ENCODE data around the gene ALPK1.
"Not testable (repeated sequence)": the region's sequence is repeated elsewhere in the genome, so short reads cannot be mapped to it uniquely, and the experiment has no call there.

ALPK1 gene

DNA sequence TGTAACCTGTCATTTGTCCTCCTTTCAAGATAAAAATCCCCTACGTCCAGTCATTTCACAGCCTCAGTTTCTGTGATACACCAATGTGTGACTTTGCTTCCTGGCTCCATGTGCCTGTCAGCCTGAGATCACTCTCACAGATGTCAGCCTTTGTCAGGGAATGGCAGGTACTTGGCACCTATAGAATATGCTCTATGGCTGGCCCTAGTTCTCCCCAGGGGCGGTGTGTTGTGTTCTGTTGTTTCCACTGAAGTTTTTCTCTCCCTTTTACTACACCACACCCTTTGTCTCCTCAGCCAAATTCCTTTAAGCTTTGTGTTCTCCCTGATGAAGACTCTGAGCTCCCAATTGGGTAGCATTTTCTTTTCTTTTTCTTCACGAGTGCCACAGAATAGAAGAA lies 81.7 kb downstream of the ALPK1 start:
- no peak for DNase-seq (ENCODE audit: low read depth)

DNA sequence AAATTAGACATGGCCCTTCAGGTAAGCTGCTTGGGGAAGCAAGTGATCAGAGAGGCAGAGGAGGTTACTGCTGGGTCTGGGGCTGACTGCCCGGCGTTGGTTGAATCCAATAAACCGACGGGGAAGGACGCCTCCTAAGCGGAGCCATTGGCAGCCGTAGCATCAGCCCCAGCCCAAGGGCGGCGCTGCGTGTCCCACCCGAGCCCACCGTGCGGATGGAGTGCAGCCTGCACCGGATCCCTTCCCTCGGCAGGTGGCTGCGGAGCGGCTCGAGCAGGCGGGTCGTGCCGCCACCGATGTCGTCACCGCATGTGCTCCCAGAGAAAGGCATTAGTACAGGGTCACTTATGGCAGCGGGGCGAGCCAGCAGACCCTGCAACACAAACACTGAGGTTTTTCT lies 82.1 kb downstream of the ALPK1 start:
- no peak for DNase-seq (ENCODE audit: low read depth)

DNA sequence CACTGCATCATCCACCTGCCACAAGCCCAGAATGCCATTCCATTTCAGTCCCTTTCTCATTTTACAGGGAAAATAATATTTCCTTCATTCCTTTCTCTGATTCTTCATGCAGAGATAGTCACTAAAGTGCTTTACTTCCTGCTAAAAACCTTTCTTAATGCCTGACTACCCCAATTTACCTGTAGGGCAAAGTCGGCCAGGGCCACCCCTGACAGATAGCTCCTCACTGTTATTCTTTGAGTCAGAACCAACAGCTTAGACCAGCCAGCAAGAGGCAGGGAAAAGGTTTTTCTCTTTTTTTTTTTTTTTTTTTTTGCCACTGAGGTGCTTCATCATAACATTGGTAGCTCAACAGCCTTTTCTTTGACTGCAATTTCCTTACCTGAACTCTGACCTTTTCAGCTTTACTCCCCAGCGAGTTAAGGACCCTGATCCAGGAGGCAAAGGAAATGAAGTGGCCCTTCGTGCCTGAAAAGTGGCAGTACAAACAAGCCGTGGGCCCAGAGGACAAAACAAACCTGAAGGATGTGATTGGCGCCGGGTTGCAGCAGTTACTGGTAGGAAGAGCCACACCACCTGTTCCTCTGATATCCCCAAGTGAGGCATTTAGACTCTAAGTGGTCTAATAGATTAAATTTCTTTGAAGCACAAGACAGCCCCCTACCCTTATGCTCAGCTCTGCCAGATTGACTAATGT lies 85.0 kb downstream of the ALPK1 start:
- DNase-seq (ENCODE audit: low read depth): no peak

DNA sequence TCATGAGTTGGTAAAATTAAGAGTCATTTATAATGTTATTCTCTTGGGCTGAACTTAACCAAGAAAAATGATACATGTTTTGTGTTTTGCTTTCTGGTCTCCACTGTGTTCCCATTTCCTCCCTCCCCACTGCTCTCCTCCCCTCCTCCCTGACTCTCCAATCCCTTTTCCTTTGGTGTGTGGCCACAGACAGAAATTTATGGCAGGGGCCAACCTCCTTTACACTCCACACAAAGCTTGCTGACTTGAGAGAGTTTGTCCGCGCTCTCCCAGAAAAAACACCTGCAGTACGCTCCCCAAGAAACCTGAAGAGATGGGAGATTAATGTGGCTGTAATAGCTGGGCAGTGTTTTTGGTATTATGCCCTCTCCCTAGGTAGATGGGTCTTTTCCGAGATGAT lies 88.9 kb downstream of the ALPK1 start:
- no peak for DNase-seq (ENCODE audit: low read depth)

DNA sequence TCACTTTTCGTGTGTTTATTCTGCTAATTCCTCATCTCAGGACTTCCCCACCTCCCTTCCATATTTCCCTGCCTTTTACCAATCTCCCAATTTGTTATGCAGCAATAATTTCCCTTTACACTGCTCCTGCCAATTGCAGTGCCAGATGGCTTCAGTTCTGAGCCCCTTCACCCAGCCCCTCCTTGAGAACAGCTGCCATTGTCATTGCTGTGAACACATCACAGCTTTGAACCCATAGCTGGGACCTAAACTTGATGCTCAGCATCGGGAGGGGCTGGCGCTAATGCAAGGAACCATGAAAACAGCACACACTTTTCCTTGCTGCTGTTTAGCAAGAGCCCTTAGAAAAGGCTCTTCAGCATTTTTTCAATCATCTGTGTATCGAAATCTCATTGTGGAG lies 104.9 kb downstream of the ALPK1 start:
- DNase-seq (ENCODE audit: low read depth): no peak

DNA sequence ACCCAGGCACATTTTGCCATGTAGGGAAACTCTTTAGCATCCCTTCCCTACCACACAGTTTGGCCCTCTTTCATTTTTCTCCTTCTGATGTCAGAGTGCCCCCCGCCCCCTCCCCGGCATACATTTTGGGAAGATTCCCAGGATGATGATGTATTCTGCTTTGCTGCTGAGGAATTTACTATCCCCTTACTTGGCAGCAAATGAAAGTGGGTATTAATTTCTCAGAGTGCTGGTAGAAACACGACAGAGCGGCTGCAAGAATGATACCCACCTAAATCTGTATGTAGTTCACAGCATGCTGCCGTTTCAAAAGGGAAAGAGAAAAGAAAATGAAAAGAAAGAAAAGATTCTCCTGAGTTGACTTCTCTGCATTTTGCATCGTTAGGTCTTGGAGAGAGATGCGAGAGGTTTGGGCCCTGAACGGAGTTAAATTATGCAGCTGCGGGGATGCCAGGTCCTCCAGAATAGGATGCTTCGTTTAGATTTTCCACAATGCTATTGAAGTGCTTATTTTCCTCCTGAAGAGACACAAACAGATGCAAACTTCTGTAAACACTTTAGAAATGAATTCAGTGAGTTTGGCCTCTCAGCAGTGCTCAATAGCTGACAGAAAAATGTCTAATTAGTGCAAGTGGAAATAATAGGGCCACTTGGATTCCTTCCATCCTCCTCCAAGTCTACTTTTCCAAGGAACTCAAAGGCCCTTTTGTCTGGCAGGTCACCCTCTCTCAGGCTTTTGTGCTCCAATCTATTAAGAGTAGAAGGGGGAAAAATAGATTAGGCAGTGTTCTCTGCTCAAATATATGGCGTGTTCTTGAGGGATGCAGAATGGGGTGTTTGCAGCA lies 106.2 kb downstream of the ALPK1 start:
- DNase-seq (ENCODE audit: low read depth): no peak

DNA sequence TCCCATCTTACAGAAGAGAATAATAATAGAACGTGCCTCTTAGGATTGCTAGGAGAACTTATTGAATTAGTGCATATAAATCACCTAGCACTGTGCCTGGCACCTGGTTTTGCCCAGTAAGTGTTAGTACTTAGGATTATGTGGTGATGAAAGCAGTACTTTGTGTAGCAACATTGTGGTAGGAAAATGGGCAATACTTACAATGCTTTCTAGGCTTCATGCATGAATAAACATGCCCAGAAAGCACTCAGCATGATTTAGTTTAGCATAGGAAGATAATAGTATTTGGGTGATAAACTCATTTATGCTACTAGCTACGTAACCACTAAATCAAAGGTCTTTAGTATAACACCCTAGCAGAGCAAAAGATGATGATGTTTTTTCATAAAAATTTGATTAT lies 113.2 kb downstream of the ALPK1 start:
- DNase-seq (ENCODE audit: low read depth): no peak

DNA sequence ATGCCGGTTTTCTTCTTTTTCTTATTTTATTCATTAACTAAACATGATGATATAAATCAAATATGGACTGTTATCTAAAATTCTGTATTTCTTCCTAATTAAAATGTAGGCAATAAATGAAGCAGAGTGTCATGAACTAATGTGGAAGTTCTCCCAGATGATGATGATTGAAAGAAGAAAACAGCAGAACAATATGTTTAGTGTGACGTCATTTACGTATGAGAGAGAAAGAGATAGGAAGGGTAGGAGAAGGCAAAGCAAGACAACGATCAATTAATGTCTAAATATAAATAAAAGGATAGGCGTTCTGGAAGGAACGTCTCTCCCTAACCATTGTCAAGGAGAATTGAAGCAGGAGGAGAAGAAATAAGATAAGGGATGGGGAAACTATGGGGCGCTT lies 113.6 kb downstream of the ALPK1 start:
- no peak for DNase-seq (ENCODE audit: low read depth)

DNA sequence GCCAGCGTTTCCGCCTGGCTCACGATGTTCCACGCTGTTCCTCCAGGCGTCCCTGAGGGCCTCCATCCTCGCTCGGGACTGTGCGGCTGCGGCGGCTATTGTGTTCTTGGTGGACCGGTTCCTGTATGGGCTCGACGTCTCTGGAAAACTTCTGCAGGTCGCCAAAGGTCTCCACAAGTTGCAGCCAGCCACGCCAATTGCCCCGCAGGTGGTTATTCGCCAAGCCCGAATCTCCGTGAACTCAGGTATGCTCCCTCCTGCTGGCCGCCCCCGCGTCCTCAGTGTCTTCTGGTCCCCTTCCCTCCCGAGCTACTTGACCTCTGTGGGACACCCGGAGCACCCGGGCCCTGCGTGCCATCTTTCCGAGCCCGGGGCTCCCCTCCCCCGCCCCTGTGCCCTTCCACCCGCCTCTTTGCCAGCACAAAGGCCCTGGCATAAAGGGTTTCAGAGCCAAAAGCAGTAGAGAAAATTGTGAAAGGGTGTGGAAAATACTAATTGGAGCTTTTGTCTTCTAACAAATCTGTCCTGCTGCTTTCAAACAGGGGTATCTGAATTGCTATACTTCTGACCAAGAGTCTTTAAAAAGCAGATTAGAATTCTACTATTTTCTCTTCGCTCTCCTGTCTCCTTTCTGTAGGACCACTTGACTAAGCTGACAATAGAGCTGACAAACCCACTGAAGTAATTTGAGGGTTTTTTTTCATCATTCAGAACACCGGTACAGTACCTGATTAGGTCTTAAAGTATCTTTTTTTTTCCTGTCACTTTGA lies 114.8 kb downstream of the ALPK1 start:
- no peak for DNase-seq (ENCODE audit: low read depth)

DNA sequence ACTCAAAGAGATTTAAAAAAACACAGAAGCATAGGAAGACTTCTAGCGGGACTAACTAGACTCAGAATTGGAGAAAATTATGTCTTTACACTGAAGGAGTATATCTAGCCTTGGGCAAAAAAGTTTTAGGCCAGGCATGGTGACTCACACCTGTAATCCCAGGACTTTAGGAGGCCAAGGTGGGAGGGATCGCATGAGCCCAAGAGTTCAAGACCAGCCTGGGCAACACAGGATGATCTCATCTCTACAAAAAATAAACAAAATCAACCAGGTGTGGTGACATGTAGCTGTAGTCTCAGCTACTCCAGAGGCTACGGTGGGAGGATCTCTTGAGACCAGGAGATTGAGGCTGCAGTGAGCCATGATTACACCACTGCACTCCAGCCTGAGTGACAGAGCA lies 119.3 kb downstream of the ALPK1 start:
- no peak for DNase-seq (ENCODE audit: low read depth)

DNA sequence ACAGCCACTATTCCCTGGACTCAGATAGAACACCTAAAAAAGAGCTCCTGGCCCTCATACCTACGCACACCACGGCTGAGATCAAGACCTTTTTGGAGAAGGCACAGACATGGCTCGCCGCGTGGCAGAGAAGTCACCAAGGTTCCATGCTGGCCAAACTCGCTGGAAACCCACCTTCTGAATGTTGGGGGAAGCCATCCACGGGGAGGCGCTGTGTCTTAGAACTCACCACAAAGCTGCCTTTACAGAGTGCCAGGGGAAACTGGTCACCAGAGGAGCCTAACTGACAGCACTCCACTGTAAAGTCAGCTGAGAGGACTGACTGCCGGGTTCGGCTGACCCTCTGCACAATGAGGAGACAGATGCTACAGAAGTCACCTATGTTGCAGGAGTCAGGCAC lies 120.9 kb downstream of the ALPK1 start:
- DNase-seq (ENCODE audit: low read depth): no peak

DNA sequence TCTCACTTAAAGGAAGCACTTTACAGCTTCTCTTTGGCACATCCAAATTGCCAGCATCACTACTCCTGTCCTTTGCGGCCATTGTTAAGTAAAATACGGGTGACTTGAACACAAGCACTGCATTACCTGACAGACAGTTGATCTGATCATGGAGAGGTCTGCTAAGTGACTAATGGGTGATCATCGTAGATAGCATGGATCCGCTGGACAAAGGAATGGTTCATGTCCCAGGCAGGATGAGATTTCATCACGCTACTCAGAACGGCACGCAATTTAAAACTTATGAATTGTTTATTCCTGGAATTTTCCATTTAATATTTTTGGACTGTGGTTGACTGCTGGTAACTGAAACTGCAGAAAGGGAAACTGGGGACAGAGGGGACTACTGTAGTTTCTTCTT lies 124.7 kb downstream of the ALPK1 start:
- no peak for DNase-seq (ENCODE audit: low read depth)

DNA sequence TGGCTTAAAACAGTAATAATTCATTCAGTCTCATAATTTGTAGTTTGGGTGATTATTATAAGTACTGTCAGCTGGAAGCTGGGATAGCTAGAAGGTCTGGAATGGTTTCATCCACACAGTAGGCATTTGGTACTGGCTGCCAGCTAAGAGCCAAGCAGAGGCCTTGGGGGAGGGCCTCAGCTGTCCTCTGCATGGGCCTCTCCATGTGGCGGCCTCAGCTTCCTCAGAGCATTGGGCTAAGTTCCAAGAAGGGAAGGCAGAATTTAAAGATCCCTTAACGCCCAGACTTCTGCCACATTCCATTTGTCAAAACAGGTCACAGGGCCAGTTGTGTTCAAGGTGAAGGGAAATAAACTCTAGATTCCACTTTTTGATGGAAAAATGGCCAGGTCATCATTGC lies 125.5 kb downstream of the ALPK1 start:
- no peak for DNase-seq (ENCODE audit: low read depth)

DNA sequence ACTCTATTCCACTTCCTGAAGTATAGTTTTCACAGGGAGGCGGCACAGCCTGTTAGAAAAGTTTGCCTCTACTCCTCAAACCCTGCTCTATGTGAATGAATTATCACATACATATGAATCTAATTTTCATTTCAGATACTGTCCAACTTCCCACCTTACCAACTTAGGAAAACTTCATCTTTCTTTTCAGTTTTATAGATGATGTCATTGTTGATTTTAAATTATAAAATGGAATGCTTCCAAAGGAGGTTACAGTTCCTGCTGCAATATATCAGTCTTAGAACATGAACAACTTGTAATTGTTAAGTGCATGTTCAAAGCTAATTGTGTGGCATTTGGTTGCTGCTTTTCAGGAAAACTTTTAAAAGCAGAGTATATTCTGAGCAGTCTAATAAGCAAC lies 126.4 kb downstream of the ALPK1 start:
- no peak for DNase-seq (ENCODE audit: low read depth)

DNA sequence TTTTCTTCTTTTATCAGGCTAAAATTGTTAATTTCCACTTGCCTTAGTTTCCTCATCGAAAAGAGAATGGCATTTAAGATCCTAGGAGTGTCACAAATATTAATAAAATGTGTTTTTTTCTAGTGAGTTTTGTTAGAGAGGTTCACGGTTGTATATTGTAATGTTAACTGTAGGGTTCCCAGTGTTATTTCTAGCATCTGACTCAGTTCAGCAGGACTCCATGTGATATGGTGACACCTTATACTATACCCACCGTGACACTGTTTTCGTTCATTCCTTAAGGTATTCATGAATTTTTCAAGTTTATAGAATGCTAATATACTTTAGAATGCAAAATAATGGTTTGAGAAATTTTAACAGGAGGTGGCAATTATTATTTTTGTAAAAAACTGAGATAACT lies 128.7 kb downstream of the ALPK1 start:
- no peak for DNase-seq (ENCODE audit: low read depth)

DNA sequence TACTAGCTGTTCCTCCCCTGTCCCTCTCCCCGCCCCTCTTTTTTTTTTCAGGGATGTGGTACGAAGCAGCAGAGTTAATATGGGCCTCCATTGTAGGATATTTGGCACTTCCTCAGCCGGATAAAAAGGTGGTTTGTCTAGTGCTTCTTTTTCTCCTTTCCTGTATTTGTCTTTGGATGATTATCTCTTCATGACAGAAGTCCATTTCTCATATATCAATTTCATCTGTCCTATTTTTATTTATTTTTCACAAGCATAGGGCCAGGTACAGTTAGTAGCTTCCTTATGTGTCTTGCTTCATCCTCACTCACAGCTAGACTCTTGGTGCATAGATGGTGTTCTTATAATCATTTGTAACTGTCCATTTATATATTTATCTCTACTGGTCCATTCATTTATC lies 129.2 kb downstream of the ALPK1 start:
- DNase-seq (ENCODE audit: low read depth): no peak

DNA sequence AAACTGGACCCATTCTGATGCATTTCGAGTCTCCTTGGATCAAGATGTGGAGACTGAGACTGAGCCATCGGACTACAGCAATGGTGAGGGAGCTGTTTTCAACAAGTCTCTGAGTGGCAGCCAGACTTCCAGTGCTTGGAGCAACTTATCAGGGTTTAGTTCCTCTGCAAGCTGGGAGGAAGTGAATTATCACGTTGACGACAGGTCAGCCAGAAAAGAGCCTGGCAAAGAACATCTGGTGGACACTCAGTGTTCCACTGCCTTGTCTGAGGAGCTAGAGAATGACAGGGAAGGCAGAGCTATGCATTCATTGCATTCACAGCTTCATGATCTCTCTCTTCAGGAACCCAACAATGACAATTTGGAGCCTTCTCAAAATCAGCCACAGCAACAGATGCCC lies 134.0 kb downstream of the ALPK1 start:
- DNase-seq (ENCODE audit: low read depth): no peak

DNA sequence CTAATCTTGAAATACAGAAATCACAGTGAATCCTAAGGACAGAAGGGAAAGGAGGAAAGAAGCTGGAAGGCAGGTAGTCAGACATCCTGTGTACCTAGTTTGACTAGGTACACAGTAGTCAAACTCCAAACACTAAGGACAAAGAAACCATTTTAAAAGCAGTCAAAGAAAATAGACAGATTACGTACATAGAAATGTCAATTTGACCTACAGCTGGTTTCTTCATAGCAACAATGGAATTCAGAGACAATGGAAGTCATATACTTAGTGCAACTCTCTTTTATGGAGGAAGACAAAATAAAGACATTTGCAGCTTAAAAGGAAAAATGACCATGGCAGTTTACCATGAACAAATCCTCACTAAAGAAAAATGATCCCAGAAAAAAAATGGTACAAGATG lies 139.8 kb downstream of the ALPK1 start:
- no peak for DNase-seq (ENCODE audit: low read depth)

DNA sequence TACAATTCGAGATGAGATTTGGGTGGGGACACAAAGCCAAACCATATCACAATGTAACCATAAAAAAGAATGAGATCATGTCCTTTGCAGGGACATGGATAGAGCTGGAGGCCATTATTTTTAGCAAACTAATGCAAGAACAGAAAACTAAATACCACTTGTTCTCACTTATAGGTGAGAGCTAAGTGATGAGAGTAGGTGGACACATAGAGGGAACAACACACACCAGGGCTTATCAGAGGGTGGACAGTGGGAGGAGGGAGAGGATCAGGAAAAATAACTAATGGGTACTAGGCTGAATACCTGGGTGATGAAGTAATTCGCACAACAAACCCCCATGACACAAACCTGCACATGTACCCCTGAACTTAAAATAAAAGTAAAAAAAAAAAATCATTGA lies 145.1 kb downstream of the ALPK1 start:
- not testable (repeated sequence) for DNase-seq (ENCODE audit: low read depth)

DNA sequence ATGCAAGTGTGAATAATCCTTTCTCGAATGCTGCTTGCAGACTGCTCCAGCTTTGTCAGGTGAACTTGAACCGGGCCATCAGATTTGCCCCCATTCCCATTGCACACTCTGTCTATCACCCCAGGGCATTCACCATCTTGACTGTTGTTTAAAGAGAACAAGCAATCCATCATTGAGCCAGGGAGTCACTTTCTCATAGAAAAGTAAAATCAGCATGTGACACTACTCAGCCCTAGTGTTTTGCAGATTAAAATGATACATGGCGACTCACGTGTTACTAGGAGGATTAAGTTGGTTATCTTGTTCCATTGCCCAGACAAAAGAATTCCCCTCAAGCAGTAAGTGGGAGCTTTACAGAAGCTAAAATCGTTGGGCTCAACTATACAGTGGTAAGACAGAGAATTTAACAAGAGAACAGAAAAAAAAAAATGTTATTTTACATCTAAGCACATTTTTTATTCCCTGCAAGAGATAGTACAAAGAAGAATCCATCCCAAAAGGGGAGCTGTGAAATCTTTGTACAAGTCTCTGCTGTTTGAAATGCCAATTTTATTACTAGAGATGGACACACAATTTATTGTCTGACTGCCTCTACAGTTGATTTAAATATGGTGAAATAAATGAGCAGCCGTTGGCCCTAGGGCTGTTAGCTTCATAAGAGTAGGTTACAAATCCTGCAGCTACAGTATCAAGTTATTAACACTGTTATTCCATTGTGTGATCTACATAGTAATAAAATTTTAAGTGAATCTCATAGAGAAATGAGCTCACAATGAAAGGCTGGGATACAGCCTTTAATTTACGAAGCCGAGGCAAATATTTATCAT lies 151.3 kb downstream of the ALPK1 start:
- no peak for DNase-seq (ENCODE audit: low read depth)

DNA sequence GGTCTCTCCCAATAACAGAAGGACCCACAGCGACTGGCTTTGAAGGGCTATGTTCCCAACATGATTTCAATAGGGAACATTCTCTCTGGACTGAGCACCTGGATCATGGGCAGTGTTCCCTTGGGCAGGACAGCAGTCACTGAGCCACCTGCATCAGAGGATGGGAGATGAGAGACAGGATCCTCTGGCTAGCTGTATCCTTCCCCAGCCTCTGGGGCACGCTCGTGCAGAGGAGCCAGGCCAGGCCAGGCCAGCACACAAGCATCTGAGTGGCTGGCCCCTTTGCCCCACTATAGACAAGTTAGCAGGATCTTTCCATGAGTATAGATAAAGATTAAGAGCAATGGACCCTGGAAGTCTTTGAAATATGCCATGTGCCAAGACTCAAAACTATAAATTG lies 152.5 kb downstream of the ALPK1 start:
- no peak for DNase-seq (ENCODE audit: low read depth)

DNA sequence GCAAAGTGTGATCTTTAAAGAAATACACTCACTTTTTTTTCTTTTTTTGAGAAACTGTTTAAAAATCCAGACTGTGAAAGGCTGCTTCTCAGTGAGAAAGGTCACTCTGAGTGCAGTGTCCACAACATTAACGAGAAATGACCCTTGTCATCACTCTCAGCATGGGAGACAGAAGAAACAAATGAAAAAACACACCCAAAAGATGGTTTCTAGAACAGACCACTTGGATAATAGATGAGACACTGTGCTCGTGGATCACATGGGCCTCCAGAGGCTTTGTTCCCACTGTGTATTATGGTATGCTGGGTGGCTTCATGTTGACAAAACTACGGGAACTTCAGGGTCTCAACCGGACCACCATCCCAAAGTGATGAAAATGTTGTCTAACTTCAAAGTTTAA lies 153.9 kb downstream of the ALPK1 start:
- DNase-seq (ENCODE audit: low read depth): no peak
